ENCODE results near the gene LEMD1.
"Not testable (repeated sequence)": the region's sequence is repeated elsewhere in the genome, so short reads cannot be mapped to it uniquely, and the experiment has no call there.

LEMD1 gene

GRCh38 chr1:205382990-205383389 lies 38.9 kb downstream of the LEMD1 start:
- H3K27me3 ChIP-seq (ENCODE audit: control insufficient read depth in 2 of 2, insufficient read depth in 2 of 2, low read length in 2 of 2); H3K36me3 ChIP-seq (ENCODE audit: control insufficient read depth in 2 of 2, insufficient read depth in 2 of 2, low read length in 2 of 2); H3K9me3 ChIP-seq (ENCODE audit: control insufficient read depth in 2 of 2, low read length in 2 of 2); H3K4me1 ChIP-seq (ENCODE audit: control insufficient read depth in 2 of 2, insufficient read depth in 2 of 2, low read length in 2 of 2); H3K4me3 ChIP-seq (ENCODE audit: low read length in 2 of 2); H3K27ac ChIP-seq (ENCODE audit: low read depth in 2 of 2, low read length in 2 of 2); H3K9ac ChIP-seq (ENCODE audit: low read depth in 1 of 2, low read length in 2 of 2): not testable (repeated sequence)

GRCh38 chr1:205382561-205382960 lies 39.3 kb downstream of the LEMD1 start:
- H3K9ac ChIP-seq (ENCODE audit: low read depth in 1 of 2, low read length in 2 of 2) = no peak overlapping the region
- no peak overlapping the region for H3K27ac ChIP-seq (ENCODE audit: low read depth in 2 of 2, low read length in 2 of 2)
- no peaks in the 10 kb centered on the region for H3K9me3 ChIP-seq (ENCODE audit: control insufficient read depth in 2 of 2, low read length in 2 of 2)
- no peaks in the 10 kb centered on the region for H3K4me1 ChIP-seq (ENCODE audit: control insufficient read depth in 2 of 2, insufficient read depth in 2 of 2, low read length in 2 of 2)
- H3K36me3 ChIP-seq (ENCODE audit: control insufficient read depth in 2 of 2, insufficient read depth in 2 of 2, low read length in 2 of 2) = no peaks in the 10 kb centered on the region
- H3K4me3 ChIP-seq (ENCODE audit: low read length in 2 of 2) = no peak overlapping the region
- no peaks in the 10 kb centered on the region for H3K27me3 ChIP-seq (ENCODE audit: control insufficient read depth in 2 of 2, insufficient read depth in 2 of 2, low read length in 2 of 2)

GRCh38 chr1:205381305-205381704 lies 40.6 kb downstream of the LEMD1 start:
- Histone ChIP-seq H3K4me1 (ENCODE audit: control insufficient read depth in 2 of 2, insufficient read depth in 2 of 2, low read length in 2 of 2) (no peaks in the 10 kb centered on the region), H3K4me3 (ENCODE audit: low read length in 2 of 2) (no peak overlapping the region), H3K27me3 (ENCODE audit: control insufficient read depth in 2 of 2, insufficient read depth in 2 of 2, low read length in 2 of 2) (no peaks in the 10 kb centered on the region), H3K9ac (ENCODE audit: low read depth in 1 of 2, low read length in 2 of 2) (no peak overlapping the region), H3K9me3 (ENCODE audit: control insufficient read depth in 2 of 2, low read length in 2 of 2) (no peaks in the 10 kb centered on the region), H3K36me3 (ENCODE audit: control insufficient read depth in 2 of 2, insufficient read depth in 2 of 2, low read length in 2 of 2) (no peaks in the 10 kb centered on the region), H3K27ac (ENCODE audit: low read depth in 2 of 2, low read length in 2 of 2) (no peak overlapping the region)

DNA sequence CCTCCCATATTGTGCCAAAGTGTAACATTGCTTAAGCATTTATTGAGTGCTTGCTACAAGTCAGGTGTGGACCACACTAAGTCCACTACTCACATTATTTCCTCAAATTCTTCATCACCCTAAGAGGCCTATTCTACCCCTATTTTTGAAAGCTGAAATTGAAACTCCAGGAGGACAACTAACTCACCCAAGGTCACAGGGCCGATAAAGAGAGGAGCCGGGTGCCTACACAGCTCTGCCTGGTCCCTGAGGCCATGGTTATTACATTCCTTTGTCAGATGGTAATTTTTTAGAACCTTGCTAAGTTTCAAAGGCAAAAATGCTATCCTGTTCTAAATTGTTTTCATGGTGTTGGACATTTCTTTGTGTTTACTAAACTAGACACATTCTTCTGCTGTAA lies 41.0 kb downstream of the LEMD1 start:
- Histone ChIP-seq H3K9ac (ENCODE audit: low read depth in 1 of 2, low read length in 2 of 2) (no peak overlapping the region), H3K4me3 (ENCODE audit: low read length in 2 of 2) (no peak overlapping the region), H3K36me3 (ENCODE audit: control insufficient read depth in 2 of 2, insufficient read depth in 2 of 2, low read length in 2 of 2) (no peaks in the 10 kb centered on the region), H3K4me1 (ENCODE audit: control insufficient read depth in 2 of 2, insufficient read depth in 2 of 2, low read length in 2 of 2) (peaks cover 0 to 3% of the 10 kb centered on the region in 2 donors), H3K9me3 (ENCODE audit: control insufficient read depth in 2 of 2, low read length in 2 of 2) (no peaks in the 10 kb centered on the region), H3K27me3 (ENCODE audit: control insufficient read depth in 2 of 2, insufficient read depth in 2 of 2, low read length in 2 of 2) (no peaks in the 10 kb centered on the region), H3K27ac (ENCODE audit: low read depth in 2 of 2, low read length in 2 of 2) (no peak overlapping the region)

DNA sequence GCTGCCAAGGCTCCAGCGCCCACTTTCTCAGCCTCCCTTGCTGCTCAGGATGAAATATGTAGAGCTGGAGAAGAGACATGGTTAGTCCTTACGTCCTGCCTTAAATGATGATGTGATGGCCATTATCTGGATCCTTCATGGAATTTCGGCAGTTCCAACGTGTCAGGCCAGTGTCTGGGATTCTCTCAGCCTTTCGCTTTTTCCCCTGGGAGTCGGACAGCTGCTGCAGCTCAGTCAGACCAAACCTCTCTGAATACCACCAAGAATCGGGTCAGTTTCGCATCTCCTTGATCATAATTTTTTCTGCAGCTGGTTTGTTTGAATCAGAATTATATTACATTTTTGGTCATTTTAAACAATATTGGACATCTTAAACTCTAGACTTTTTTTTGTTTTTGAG lies 42.8 kb downstream of the LEMD1 start:
- Histone ChIP-seq H3K9me3 (ENCODE audit: control insufficient read depth in 2 of 2, low read length in 2 of 2) (no peaks in the 10 kb centered on the region), H3K4me3 (ENCODE audit: low read length in 2 of 2) (no peak overlapping the region), H3K27ac (ENCODE audit: low read depth in 2 of 2, low read length in 2 of 2) (no peak overlapping the region), H3K36me3 (ENCODE audit: control insufficient read depth in 2 of 2, insufficient read depth in 2 of 2, low read length in 2 of 2) (no peaks in the 10 kb centered on the region), H3K4me1 (ENCODE audit: control insufficient read depth in 2 of 2, insufficient read depth in 2 of 2, low read length in 2 of 2) (peaks cover 0 to 4% of the 10 kb centered on the region in 2 donors), H3K27me3 (ENCODE audit: control insufficient read depth in 2 of 2, insufficient read depth in 2 of 2, low read length in 2 of 2) (no peaks in the 10 kb centered on the region), H3K9ac (ENCODE audit: low read depth in 1 of 2, low read length in 2 of 2) (no peak overlapping the region)

DNA sequence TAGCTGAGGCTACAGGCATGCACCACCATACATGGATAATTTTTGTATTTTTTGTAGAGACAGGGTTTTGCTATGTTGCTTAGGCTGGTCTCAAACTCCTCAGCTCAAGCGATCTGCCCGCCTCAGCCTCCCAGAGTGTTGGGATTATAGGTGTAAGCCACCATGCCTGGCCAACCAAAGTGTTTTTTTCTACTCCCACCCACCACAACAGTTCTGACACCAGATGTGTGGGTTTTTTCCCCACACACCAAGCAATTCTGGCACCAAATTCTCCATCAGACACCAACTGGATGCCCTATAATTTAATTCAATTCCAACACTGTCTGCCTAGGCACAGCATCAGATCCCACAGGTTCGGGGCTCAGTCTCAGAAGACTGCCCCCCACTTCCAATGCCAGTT lies 44.5 kb downstream of the LEMD1 start:
- Histone ChIP-seq H3K27me3 (ENCODE audit: control insufficient read depth in 2 of 2, insufficient read depth in 2 of 2, low read length in 2 of 2) (no peaks in the 10 kb centered on the region), H3K36me3 (ENCODE audit: control insufficient read depth in 2 of 2, insufficient read depth in 2 of 2, low read length in 2 of 2) (no peaks in the 10 kb centered on the region), H3K4me3 (ENCODE audit: low read length in 2 of 2) (no peak overlapping the region), H3K9ac (ENCODE audit: low read depth in 1 of 2, low read length in 2 of 2) (no peak overlapping the region), H3K9me3 (ENCODE audit: control insufficient read depth in 2 of 2, low read length in 2 of 2) (no peaks in the 10 kb centered on the region), H3K4me1 (ENCODE audit: control insufficient read depth in 2 of 2, insufficient read depth in 2 of 2, low read length in 2 of 2) (peaks cover 0 to 4% of the 10 kb centered on the region in 2 donors), H3K27ac (ENCODE audit: low read depth in 2 of 2, low read length in 2 of 2) (no peak overlapping the region)

DNA sequence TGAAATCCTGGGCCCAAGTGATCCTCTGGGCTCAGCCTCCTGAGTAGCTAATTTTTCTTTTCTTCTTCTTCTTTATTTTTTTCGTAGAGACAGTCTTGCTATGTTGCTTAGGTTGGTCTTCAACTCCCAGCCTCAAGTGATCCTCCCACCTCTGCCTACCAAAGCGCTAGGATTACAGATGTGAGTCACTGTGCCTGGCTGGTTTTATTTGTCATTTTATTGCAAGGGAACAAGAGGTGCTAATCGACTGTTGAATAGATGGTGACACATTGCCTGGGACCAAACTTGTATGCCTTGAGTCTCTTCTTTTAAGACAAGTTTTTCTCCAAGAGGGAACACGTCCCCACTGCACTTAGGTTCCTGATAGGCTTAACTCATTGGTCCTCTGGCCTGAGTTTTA lies 45.1 kb downstream of the LEMD1 start:
- peaks cover 0 to 4% of the 10 kb centered on the region in 2 donors for H3K4me1 ChIP-seq (ENCODE audit: control insufficient read depth in 2 of 2, insufficient read depth in 2 of 2, low read length in 2 of 2)
- H3K9ac ChIP-seq (ENCODE audit: low read depth in 1 of 2, low read length in 2 of 2) = no peak overlapping the region
- no peak overlapping the region for H3K27ac ChIP-seq (ENCODE audit: low read depth in 2 of 2, low read length in 2 of 2)
- no peaks in the 10 kb centered on the region for H3K9me3 ChIP-seq (ENCODE audit: control insufficient read depth in 2 of 2, low read length in 2 of 2)
- H3K36me3 ChIP-seq (ENCODE audit: control insufficient read depth in 2 of 2, insufficient read depth in 2 of 2, low read length in 2 of 2) = no peaks in the 10 kb centered on the region
- no peaks in the 10 kb centered on the region for H3K27me3 ChIP-seq (ENCODE audit: control insufficient read depth in 2 of 2, insufficient read depth in 2 of 2, low read length in 2 of 2)
- H3K4me3 ChIP-seq (ENCODE audit: low read length in 2 of 2) = no peak overlapping the region

- H3K27ac ChIP-seq (ENCODE audit: low read depth in 2 of 2, low read length in 2 of 2) = no peak overlapping the region
- H3K9me3 ChIP-seq (ENCODE audit: control insufficient read depth in 2 of 2, low read length in 2 of 2) = no peaks in the 10 kb centered on the region
These were observed 45.9 kb downstream of the LEMD1 start for GRCh38 chr1:205375835-205376545.

DNA sequence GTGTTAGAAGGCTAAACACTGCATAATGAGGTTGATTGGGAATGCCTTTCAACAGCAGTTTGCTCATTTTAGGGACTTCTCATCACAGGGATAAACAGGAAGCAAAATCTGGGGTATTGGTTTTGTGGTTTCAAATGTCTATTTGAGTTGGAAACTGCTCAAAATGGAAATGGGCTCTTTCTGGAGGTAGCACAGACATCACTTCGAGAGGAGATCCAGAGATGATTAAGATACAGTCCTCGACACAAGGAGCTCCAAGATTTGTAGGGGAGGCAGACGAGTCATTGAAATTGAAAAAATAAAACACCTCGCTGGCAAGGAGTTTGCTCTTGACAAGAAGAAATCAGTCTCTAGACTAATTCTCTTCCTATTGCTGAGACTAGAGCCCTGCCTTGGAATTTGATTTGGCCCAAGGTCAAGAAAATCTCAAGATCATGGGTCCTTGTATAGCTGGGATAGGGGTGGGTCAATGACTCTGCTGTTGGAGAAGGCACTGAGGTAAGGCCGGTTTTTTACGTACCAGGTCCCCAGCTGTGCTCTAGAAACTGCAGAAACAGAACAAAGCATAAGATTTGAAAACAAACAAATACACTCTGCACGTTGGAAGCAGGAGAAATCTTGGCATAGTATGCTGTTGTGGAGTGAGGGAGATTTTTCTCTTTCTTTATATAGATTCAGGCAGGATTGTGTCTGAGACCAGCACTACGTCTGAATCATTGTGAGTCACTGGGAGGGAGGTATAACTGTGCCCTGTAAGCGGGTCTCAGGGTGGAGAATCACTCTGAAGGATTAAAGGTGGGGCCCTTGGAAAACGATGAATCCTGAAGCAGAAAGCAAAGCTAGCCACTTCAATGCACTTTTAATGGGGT lies 47.4 kb downstream of the LEMD1 start:
- H3K4me3 ChIP-seq (ENCODE audit: low read length in 2 of 2) = no peak overlapping the region
- no peaks in the 10 kb centered on the region for H3K9me3 ChIP-seq (ENCODE audit: control insufficient read depth in 2 of 2, low read length in 2 of 2)
- no peaks in the 10 kb centered on the region for H3K27me3 ChIP-seq (ENCODE audit: control insufficient read depth in 2 of 2, insufficient read depth in 2 of 2, low read length in 2 of 2)
- no peaks in the 10 kb centered on the region for H3K36me3 ChIP-seq (ENCODE audit: control insufficient read depth in 2 of 2, insufficient read depth in 2 of 2, low read length in 2 of 2)
- H3K27ac ChIP-seq (ENCODE audit: low read depth in 2 of 2, low read length in 2 of 2) = no peak overlapping the region
- no peak overlapping the region for H3K9ac ChIP-seq (ENCODE audit: low read depth in 1 of 2, low read length in 2 of 2)
- peaks cover 0 to 4% of the 10 kb centered on the region in 2 donors for H3K4me1 ChIP-seq (ENCODE audit: control insufficient read depth in 2 of 2, insufficient read depth in 2 of 2, low read length in 2 of 2)

More at GRCh38 chr1:205375835-205376545, 45.9 kb downstream of the LEMD1 start:
- Histone ChIP-seq H3K4me3 (ENCODE audit: low read length in 2 of 2) (no peak overlapping the region), H3K36me3 (ENCODE audit: control insufficient read depth in 2 of 2, insufficient read depth in 2 of 2, low read length in 2 of 2) (no peaks in the 10 kb centered on the region), H3K27me3 (ENCODE audit: control insufficient read depth in 2 of 2, insufficient read depth in 2 of 2, low read length in 2 of 2) (no peaks in the 10 kb centered on the region), H3K4me1 (ENCODE audit: control insufficient read depth in 2 of 2, insufficient read depth in 2 of 2, low read length in 2 of 2) (peaks cover 0 to 4% of the 10 kb centered on the region in 2 donors), H3K9ac (ENCODE audit: low read depth in 1 of 2, low read length in 2 of 2) (no peak overlapping the region)

GRCh38 chr1:205373798-205374175 lies 48.1 kb downstream of the LEMD1 start:
- Histone ChIP-seq H3K27ac (ENCODE audit: low read depth in 2 of 2, low read length in 2 of 2) (no peak overlapping the region), H3K4me3 (ENCODE audit: low read length in 2 of 2) (no peak overlapping the region), H3K4me1 (ENCODE audit: control insufficient read depth in 2 of 2, insufficient read depth in 2 of 2, low read length in 2 of 2) (peaks cover 0 to 4% of the 10 kb centered on the region in 2 donors)

More at GRCh38 chr1:205373798-205374175, 48.1 kb downstream of the LEMD1 start:
- Histone ChIP-seq H3K36me3 (ENCODE audit: control insufficient read depth in 2 of 2, insufficient read depth in 2 of 2, low read length in 2 of 2) (no peaks in the 10 kb centered on the region), H3K9ac (ENCODE audit: low read depth in 1 of 2, low read length in 2 of 2) (no peak overlapping the region), H3K27me3 (ENCODE audit: control insufficient read depth in 2 of 2, insufficient read depth in 2 of 2, low read length in 2 of 2) (no peaks in the 10 kb centered on the region), H3K9me3 (ENCODE audit: control insufficient read depth in 2 of 2, low read length in 2 of 2) (no peaks in the 10 kb centered on the region)
